NT2/D1 (cell line): ENCODE measurements around the gene PSMD1.
"Not testable (repeated sequence)": the region's sequence is repeated elsewhere in the genome, so short reads cannot be mapped to it uniquely, and the experiment has no call there.

ENCODE experiments used
- SUZ12 ChIP-seq: IDR thresholded peaks from 2 replicates; pipeline ENCODE4 v1.6.1; 2011; ENCODE audit not compliant: insufficient read length, insufficient read depth; ENCODE audit errors: extremely low read depth
- YY1 ChIP-seq: IDR thresholded peaks from 2 replicates; pipeline ENCODE4 v1.6.1; 2011; ENCODE audit not compliant: insufficient read length, insufficient read depth
- ZNF274 ChIP-seq: IDR thresholded peaks from 2 replicates; pipeline ENCODE4 v1.6.1; 2011; ENCODE audit warnings: mild to moderate bottlenecking, low read depth, low read length

DNA sequence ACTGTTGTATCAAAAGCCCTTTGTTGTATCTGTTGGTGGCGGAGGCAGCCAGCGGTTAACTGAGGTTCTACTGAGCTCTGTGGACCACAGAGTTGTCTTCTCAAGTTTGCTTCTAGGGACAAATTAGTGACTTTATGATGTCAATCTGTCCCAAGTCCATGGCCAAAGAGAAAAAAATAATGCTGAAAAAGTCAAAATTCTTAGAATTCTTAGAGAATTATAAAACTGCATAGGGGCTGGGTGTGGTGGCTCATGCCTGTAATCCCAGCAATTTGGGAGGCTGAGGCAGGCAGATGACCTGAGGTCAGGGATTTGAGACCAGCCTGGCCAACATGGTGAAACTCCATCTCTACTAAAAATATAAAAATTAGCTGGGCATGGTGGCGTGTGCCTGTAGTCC, 31.6 kb upstream of the PSMD1 start:
- not testable (repeated sequence) for TF ChIP-seq YY1, ZNF274, SUZ12
